Esophagus squamous epithelium (tissue), 5 donors: ENCODE data around the gene RNF213. TPM values are rescaled to one million over a fixed set of nuclear protein-coding genes. Genes with fewer than 3 reads are reported as not detected.
"Not testable (repeated sequence)": the region's sequence is repeated elsewhere in the genome, so short reads cannot be mapped to it uniquely, and the experiment has no call there.

Source experiments
- DNase-seq: peaks from one replicate; lab custom pipeline; 2025; lab: John Stamatoyannopoulos, UW
- H3K27ac ChIP-seq, 4 donors: fragments of 200-600 bp; sonication (generic); one replicate each; pipeline ENCODE4 v1.5.1; 2016 to 2019; ENCODE audit warnings: mild to moderate bottlenecking in 1 of 4
- H3K27me3 ChIP-seq, 4 donors: fragments of 200-600 bp; sonication (generic); 1 replicate in 3 of 4; 2 replicates in 1 of 4; pipeline versions ENCODE4 v1.5.1 to v1.6.0; 2017 to 2021; ENCODE audit warnings: antibody characterized with exemption in 1 of 4
- H3K36me3 ChIP-seq, 3 donors: fragments of 200-600 bp; sonication (generic); one replicate each; pipeline ENCODE4 v1.5.1; 2016 to 2019
- H3K4me1 ChIP-seq, 3 donors: fragments of 200-600 bp; sonication (generic); one replicate each; pipeline ENCODE4 v1.5.1; 2017 to 2019
- H3K4me3 ChIP-seq, 4 donors: fragments of 200-600 bp; sonication (generic); 1 replicate in 3 of 4; 2 replicates in 1 of 4; pipeline ENCODE4 v1.5.1; 2016 to 2019; ENCODE audit warnings: mild to moderate bottlenecking in 2 of 4, moderate library complexity in 1 of 4
- H3K9me3 ChIP-seq, 3 donors: fragments of 200-600 bp; sonication (generic); one replicate each; pipeline ENCODE4 v1.5.1; 2016 to 2019
- CTCF ChIP-seq, 6 experiments: fragments of 450-650 bp in 4 of 6; fragments of 200-600 bp in 2 of 6; sonication (generic) in 2 of 6; IDR thresholded peaks; one replicate each; pipeline ENCODE4 v1.5.1; 2016 to 2019; ENCODE audit warnings: antibody characterized with exemption in 6 of 6, mild to moderate bottlenecking in 4 of 6, moderate library complexity in 4 of 6
- POLR2A ChIP-seq, 4 donors: fragments of 450-650 bp; IDR thresholded peaks; one replicate each; pipeline ENCODE4 v1.6.1; 2017; ENCODE audit warnings: antibody characterized with exemption in 4 of 4, mild to moderate bottlenecking in 4 of 4, moderate library complexity in 3 of 4
- WGBS, 2 donors: methylation state at CpG; one replicate each; pipeline ENCODE4 v1.1.5; 2018; 5-methylcytosine and 5-hydroxymethylcytosine counted together
- intact Hi-C: fragments of 100-400 bp; cut with DNase I; formaldehyde crosslinking; loops from one replicate; pipeline ENCODE4 v1.15.0; 2022
- total RNA-seq, 4 donors: library from RNA; depleted of rRNA; stranded (reverse); fragments of >200 nt; gene quantifications; one replicate each; pipeline ENCODE4 v1.1.0, GENCODE V29; 2016
- donor health status: DM: yes; HTN: yes; CAD: no.

Gene RNF213
- total RNA-seq, 4 donors from 2014 or later: 56.1 to 67.9 (median 60.9) TPM

- Histone ChIP-seq H3K27me3 (no peaks in the 10 kb centered on the region), H3K4me3 (no peak overlapping the region), H3K27ac (no peak overlapping the region), H3K4me1 (peaks cover 0 to 8% (median 0%) of the 10 kb centered on the region in 3 donors), H3K36me3 (no peaks in the 10 kb centered on the region), H3K9me3 (no peaks in the 10 kb centered on the region)
- DNase-seq: no peak
- TF ChIP-seq POLR2A (IDR thresholded peaks at IDR 0.05) (no peak), CTCF (IDR thresholded peaks at IDR 0.05) (no peak)
- intact Hi-C loops: no loop called here
- 86 to 91% methylated on average over 8 of the region's 8 CpGs for WGBS, 2 donors
Observed at GRCh38 chr17:80406146-80406545, 145.5 kb downstream of the RNF213 start.

- not testable (repeated sequence) for DNase-seq
Observed at GRCh38 chr17:80407917-80408316, 147.3 kb downstream of the RNF213 start.

GRCh38 chr17:80408872-80409271 lies 148.2 kb downstream of the RNF213 start:
- intact Hi-C loops: no loop called here
- Histone ChIP-seq H3K27me3 (no peaks in the 10 kb centered on the region), H3K36me3 (no peaks in the 10 kb centered on the region), H3K4me3 (no peak overlapping the region), H3K4me1 (peaks cover 0 to 14% (median 4%) of the 10 kb centered on the region in 3 donors), H3K27ac (no peak overlapping the region), H3K9me3 (no peaks in the 10 kb centered on the region)
- 6 to 14% methylated on average over 6 of the region's 6 CpGs for WGBS, 2 donors
- no peak for TF ChIP-seq CTCF (IDR thresholded peaks at IDR 0.05)
- TF ChIP-seq POLR2A (IDR thresholded peaks at IDR 0.05): no peak
- no peak for DNase-seq

More at GRCh38 chr17:80407917-80408316, 147.3 kb downstream of the RNF213 start:
- H3K36me3 ChIP-seq, H3K4me1 ChIP-seq, intact Hi-C loops, H3K27me3 ChIP-seq, H3K4me3 ChIP-seq, H3K9me3 ChIP-seq, H3K27ac ChIP-seq: not testable (repeated sequence)
- WGBS, 2 donors: 71 to 81% methylated on average over 5 of the region's 5 CpGs

GRCh38 chr17:80409626-80410025 lies 149.0 kb downstream of the RNF213 start:
- Histone ChIP-seq H3K27ac (no peak overlapping the region), H3K27me3 (no peaks in the 10 kb centered on the region), H3K4me1 (peaks cover 0 to 21% (median 12%) of the 10 kb centered on the region in 3 donors), H3K9me3 (no peaks in the 10 kb centered on the region), H3K36me3 (no peaks in the 10 kb centered on the region), H3K4me3 (no peak overlapping the region)
- 78 to 94% methylated on average over 5 to 9 of the region's 13 CpGs for WGBS, 2 donors
- DNase-seq: no peak
- no peak for TF ChIP-seq POLR2A (IDR thresholded peaks at IDR 0.05)
- TF ChIP-seq CTCF (IDR thresholded peaks at IDR 0.05): no peak
- intact Hi-C loops: no loop called here

- H3K36me3 ChIP-seq, DNase-seq, H3K4me3 ChIP-seq, H3K27ac ChIP-seq, H3K9me3 ChIP-seq, intact Hi-C loops, H3K27me3 ChIP-seq: not testable (repeated sequence)
- H3K4me1 ChIP-seq: peaks cover 0 to 23% (median 13%) of the 10 kb centered on the region in 3 donors
- 85 to 90% methylated on average over 7 to 16 of the region's 16 CpGs for WGBS, 2 donors
Observed at GRCh38 chr17:80410441-80411087, 149.9 kb downstream of the RNF213 start.

- peaks cover 0 to 20% (median 0%) of the 10 kb centered on the region in 3 donors for H3K36me3 ChIP-seq
- no peaks in the 10 kb centered on the region for H3K9me3 ChIP-seq
- peak overlapping the region; percentile 67 to 99 (median 86) for H3K4me3 ChIP-seq
- H3K27ac ChIP-seq: no peak overlapping the region
- intact Hi-C loops: no loop called here
- H3K4me1 ChIP-seq: peaks cover 9 to 36% (median 24%) of the 10 kb centered on the region in 3 donors
- H3K27me3 ChIP-seq: no peaks in the 10 kb centered on the region
- 30 to 31% methylated on average over 18 to 26 of the region's 26 CpGs for WGBS, 2 donors
- DNase-seq: no peak
- no peak for TF ChIP-seq POLR2A (IDR thresholded peaks at IDR 0.05)
Observed at GRCh38 chr17:80413771-80414507, 153.3 kb downstream of the RNF213 start.
